HG03442 (cell line): ENCODE results near the gene GRIK1.
"Not testable (repeated sequence)": the region's sequence is repeated elsewhere in the genome, so short reads cannot be mapped to it uniquely, and the experiment has no call there.

Experiments used
- ATAC-seq: cut with Tn5 transposase; IDR thresholded peaks from one replicate; pipeline ENCODE4 v1.9.1; 2021; ENCODE audit warnings: mild to moderate bottlenecking, moderate library complexity; ENCODE audit not compliant: unreplicated experiment

The GRIK1 gene

DNA sequence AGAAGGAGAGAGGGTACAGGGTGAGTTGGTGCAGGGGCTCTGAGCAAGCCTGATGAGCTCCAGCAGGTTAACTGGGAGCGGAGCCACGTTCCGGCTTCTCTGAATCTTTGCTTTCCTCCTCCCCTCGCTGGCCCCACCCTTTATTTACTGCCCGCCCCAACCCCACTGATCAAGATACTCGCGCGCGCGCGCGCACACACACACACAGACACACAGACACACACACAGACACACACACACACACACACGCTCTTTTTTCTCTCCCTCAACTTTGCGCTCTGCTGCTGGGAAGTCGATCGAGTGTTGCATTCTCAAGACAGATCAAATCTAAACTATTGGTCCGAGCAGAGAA, at the start of gene GRIK1:
GRIK1 (minus strand) TSS at position 73 of the 352 bp plus-strand sequence.
- ATAC-seq = no peak

DNA sequence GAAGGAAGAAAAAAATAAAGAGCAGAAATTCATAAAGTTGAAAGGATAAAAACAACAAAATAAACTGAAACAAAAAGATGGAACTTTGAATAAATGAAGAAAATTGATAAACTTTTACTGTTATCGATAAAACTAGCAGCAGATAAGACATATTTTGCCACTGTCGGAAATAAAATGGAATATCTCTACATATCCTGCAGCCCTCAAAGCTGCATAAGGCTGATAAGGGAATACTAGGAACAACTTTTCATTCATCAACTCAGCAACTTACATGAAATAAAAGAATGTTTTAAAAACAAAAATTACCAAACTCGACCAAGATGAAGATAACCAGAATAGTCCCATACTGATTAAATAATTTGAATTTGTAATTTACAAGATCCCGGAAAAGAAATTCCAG, 48.0 kb upstream of the GRIK1 start:
- no peak for ATAC-seq

DNA sequence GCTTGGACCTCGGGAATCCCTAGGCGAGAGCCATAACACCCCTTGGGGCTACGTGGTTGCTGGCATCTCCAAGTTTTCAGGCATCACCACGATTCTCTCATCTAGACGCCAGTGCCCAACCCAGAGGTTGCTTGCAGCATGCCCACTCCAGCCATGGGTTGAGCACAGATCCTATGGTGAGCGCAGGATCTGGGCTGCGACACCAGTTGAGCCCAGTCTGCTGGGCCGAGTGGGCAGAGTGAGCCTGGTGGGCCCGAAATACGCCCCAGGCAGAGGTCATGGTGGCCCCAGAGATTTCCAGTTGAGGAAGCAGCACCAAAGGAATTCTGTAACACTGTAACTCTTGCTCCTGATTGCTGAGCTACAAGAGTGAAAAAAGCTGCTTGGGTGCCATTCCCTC, 46.1 kb upstream of the GRIK1 start:
- no peak for ATAC-seq

DNA sequence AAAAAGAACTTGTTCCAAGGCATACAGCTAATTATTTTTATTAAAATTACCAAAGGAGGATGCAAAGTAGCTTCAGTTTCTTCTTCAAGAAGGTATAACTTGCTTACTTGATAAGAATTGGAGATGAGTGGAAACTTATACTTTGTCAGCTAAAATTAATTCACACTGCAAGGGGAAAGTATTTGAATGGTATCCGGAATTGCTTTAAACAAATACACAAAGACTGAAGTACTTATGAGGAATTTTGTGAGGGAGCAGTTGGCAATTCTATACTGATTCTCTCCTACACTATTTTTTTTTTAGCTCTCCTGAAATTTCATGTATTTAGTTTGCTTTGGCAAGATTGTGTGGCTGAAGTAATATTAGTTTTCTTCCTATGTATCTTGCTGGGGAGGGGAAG, 39.2 kb upstream of the GRIK1 start:
- ATAC-seq = no peak

DNA sequence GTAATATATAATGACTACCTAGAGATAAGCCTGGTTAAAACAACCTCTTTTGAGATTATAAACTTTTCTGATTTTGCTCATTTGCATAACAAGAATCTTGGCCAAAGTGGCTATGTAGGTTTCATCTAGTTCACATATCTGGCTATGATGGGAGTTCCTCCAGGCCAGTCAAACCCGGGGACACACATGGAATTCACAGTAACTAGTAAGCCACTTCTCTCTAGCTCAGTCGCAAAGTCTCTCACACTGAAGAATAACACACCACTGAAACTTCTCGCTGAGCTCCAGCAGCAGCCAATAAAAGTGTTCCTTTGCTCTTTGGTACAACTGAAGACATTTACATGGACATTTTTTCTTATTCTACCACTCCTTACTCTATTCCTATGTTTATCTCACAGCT, 36.0 kb upstream of the GRIK1 start:
- no peak for ATAC-seq

DNA sequence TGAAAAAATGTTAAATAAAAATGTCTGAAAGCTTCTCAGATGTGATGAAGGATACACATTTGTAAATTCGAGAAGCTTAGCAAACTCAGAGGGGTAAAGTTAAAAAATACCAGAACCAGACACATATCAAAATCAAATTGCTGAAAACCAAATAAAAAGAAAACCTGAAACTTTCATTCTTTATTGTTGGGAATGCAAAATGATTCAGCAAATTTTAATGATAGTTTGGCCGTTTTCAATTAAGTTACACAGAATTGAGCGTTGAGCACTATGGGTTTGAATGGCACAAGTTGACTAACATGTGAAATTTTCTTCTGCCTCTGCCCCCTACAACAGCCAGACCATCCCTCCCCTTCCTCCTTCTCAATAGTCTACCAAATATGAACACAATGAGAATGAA, 33.5 kb upstream of the GRIK1 start:
- no peak for ATAC-seq

DNA sequence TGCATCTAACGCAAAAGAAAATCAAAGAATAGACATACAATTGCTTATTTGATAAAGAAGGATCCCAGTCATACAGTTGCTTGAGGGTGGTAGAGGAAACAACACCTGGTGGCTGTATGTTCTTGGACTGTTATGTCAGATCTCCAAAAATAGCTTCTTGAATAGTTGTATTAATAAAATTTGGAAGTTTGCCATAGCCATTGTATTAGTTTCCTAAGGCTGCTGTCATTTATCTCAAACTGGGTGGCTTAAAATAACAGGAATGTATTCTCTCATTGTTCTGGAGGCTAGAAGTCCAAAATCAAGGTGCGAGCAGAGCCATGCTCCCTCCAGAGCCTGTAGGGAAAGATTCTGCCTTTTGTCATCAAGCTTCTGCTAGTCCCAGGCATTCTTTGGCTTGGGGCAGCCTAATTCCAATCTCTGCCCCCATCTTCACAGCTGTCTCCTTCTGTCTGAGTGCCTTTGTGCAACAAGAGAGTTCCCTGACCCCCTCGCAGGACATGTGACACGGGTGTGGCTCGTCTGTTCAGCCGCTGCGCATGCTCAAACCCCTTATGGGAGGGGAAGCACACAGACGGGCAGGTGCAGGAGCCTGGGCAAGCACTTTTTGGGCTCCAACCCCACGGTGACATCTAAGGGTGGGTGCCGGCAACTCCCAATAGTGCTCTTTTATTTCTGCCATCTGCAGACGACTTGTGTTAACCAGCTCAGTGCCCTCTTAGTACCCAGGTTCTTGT, 21.7 kb upstream of the GRIK1 start:
- no peak for ATAC-seq

DNA sequence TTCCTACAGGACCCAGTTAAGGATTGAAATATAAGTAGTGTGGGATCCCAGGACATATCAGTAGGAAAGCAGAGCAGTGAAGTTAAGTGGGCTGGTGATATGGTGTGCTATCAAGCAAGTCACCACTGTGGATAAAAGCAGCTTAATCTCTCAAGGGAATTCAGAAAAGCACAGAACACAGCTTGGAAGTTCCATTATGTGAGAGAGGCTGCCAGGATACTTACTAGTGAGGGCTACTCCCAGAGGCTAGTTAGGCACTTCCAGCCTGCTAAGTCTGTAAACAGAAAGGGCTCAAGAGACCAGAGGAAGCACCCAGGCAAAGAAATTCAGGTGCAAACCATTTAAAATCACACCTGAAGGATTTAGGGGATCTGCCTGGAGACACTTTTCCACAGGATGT, 18.8 kb upstream of the GRIK1 start:
- ATAC-seq = no peak

DNA sequence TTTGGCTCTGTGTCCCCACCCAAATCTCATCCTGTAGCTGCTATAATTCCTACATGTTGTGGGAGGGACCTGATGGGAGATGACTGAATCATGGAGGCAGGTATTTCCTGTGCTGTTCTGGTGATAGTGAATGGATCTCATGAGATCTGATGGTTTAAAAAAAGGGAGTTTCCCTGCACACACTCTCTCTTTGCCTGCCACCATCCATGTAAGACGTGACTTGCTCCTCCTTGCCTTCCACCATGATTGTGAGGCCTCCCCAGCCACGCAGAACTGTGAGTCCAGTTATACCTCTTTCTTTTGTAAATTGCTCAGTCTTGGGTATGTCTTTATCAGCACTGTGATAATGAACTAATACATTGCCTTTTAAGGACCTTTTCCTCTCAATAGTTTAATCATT, 18.2 kb upstream of the GRIK1 start:
- ATAC-seq = not testable (repeated sequence)

DNA sequence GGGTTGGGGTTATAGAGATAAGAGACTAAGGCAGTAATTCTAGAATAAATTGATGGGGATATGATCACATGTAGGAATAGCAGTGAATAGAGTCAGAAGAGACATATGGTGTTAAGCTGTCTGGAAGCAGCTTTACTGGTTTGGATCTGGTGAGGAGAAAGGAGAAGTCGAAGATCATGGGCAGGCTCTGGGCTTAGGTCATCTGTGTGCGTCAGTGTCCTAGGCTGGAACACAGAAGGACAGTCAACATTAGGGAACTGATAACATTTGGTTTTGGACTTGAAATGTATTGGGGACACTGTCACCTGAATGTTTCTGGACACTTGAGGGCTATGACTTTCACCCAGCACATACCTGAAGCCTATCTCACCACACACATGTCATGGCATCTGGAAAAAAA, 13.9 kb upstream of the GRIK1 start:
- no peak for ATAC-seq

DNA sequence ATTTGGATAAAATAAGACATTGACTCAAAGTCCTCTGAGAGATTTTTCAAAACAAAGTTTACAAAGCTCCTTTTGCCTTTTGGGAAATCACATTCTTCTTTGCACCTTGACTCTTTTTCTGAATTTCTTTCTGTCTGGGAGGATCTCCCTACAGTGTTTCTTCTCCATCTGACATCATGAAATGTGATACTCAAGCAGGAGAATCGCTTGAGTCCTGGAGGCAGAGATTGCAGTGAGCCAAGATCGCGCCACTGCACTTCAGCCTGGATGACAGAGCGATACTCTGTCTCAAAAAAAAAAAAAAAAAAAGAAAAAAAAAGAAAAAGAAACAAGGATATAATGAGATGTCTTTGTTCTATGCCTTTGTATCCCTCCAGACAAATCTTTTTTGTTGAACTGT, 13.3 kb upstream of the GRIK1 start:
- ATAC-seq = no peak

DNA sequence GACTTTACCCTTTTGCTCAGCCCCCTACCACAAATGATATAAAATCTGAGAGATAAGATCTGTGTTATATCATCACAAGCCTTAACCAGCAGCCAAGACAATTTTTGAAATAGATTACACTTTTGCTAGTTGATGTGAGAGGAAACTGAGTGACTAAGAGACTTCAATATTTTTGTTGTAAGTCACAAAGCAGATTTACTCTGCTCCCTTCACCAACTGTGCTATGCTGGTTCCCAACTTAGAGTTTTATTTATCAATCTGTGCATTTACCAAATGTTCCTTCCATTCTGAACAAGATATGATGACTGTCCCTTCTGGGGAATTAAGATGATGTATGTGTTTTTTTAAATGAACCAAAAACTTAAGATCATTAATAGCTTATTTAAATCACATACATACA, 12.1 kb upstream of the GRIK1 start:
- ATAC-seq = no peak

DNA sequence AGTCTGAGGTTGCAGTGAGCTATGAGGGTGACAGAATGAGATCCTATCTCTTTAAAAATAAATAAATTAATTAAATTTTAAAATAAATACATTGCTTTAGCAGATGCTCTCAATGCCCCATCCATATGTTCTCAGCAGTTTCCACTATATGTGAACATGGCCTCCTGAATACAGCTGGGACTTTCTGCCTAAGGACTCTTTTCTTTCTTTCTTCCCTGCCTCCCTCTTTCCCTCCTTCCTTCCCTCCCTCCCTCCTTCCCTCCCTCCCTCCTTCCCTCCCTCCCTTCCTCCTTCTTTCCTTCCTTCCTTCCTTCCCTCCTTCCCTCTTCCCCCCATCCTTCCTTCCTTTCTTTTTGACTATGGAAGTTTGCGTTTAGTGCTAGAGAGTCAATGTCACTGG, 10.2 kb upstream of the GRIK1 start:
- no peak for ATAC-seq

DNA sequence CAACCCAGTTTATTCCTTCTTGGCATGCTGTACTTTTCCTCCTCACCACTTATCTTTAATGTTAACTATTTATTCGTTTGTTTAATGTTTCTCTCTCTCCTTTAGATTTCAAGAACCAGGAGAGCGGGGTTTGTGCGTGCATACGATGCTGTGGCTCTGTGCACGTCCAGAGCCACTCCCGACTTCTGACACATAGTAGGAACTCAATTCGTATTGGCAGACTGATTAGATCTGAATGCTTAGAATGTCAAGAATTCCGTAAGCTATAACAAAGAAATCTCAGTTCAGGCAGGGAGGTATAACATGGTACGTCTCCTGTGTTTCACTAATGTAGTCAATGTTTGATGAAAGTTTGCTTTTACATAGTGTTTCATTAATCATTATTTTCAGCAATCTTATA, 7.3 kb upstream of the GRIK1 start:
- no peak for ATAC-seq

DNA sequence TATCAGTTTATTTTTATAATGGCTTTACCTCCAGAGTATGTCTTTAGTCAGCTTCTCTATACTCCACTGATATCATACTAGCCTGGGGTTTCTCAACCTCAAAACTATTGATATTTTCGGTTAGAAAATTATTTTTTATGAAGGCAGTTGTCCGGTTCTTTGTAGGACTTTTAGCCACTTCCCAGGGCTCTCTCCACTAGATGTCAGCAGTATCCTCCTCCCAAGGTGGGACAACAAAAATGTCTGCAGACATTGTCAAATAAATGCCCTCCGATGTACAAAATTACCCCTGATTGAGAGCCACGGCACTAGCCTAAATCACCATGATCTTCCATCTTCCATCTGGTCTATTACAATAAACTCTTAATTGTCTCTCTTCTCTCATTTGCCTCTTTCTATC, 4.1 kb upstream of the GRIK1 start:
- ATAC-seq = no peak

DNA sequence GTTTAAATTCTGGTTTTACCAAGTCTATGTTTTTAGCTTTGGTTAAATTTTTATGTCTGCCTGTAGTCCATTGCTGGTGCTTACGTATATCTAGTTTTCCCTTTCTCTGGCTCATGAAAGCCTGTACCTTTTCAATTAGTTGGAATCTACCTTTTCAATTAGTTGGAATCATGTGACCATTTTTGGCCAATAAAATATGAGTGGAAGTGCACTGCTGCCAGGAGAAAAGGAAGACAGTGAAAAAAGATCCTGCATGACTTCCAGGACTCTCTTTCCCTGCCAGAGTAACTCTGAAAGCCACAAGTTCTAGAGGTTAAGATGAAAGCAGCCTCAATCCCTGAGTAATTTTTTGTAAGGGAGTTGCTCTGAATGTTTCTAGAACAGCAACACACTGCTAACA, 2.2 kb upstream of the GRIK1 start:
- no peak for ATAC-seq

DNA sequence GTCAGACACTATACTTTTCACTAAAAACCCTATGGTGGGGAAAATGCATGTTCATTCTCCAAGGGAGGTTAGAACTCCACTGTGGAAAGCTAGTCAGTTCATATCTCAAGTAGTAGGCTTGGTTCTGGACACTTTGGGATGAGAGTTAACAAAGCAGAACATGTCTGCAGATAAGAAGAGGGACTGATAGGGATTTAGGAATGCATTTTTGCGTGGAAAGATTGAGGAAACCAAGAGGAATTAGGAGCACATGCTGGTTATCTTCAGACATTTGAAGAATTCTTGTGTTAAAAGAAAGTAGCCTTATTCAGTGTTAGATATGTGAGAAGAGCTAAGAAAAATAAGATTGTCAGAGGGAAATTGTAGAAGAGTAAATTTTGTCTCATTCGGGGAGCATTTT, 1.2 kb upstream of the GRIK1 start:
- no peak for ATAC-seq

DNA sequence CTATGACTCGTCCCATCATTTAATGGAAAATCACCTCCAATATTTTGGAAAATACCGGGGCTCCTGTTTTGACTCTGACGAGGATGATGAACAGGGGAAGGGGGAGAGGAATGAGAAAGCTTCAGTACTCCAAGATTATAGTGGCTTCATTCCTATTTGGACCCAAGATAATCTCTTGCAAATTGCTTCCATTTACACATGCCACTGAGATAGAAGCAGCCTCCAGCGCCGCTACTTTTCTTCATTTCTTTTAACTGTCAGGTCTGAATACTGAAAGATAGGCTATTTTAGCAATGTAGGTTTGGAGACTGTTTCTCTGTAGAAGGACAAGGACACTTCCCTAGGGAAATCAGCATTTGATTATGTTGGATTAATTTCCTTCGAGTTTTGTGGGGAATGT, 565 bp upstream of the GRIK1 start:
- ATAC-seq = no peak

DNA sequence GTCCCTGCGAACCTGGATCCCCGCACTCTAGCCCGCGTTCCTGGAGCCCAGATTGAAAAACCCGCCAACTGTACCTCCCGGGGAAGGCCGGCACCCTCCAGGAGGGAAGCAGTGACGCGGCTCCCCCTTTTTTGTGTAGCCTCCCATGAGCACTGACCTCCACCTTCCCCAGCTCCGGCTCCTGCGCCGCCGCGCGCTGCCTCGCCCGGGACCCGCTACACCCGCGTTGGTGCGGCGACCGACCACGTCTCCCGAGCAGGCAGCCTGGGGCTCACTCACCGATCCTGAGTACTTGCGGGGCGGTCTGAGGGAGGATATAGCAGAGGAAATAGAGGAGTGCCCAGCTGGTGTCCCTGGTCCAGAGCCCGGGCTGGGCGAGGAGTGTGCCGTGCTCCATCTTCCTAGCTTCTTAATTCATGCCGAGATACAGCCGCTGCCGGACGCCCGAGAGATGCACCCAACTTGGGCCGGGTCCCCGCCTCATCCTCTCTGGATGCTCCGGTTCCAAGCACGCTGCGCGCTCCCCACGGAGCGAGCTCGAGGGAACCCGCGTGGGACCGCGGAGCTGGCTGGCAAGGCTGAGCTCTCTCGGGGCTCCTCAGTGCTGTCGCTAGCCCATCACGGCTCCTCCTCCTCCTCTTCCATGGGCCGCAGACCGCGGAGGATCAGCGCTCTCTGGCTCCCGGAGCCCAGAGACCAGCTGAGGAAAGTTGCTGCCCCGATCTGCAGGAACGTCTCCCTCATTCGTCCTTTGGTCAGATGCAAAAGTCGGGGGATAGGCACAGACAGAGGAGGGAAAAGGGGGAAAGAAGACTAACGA, 482 bp downstream of the GRIK1 start:
- no peak for ATAC-seq

DNA sequence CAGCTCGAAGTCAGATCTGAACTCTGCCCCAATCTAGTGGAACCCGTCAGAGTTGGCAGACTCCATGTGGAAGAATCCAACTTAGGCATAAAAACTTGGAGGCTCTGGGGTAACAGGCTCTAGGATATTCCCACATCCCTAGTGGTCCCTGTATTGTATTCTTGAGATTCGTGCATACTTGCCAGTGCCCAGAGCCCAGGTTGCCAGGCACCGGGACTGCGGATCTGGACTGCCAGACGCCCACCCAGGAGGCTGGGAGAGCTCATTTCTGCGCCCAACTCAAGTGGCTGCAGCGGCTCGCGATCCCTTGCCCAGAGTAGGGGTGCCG, 1.1 kb downstream of the GRIK1 start:
- no peak for ATAC-seq

DNA sequence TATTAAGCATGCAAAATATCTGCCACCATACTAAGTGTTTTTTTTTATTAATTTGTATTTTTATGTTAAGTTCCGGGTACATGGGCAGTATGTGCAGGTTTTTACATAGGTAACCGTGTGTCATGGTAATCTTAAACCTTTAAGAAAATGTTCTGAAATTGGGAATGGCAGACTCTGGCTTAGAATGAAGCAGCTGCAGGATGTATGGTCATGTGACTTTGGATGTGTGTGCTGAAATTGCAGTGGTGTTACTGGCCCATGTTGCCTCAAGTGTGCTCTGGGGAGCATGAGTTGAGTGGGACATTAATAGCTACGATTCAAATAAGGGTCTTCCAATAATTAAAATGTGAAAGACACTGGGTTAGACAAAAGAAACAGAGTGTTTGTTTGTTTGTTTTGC, 6.7 kb downstream of the GRIK1 start:
- ATAC-seq = no peak

DNA sequence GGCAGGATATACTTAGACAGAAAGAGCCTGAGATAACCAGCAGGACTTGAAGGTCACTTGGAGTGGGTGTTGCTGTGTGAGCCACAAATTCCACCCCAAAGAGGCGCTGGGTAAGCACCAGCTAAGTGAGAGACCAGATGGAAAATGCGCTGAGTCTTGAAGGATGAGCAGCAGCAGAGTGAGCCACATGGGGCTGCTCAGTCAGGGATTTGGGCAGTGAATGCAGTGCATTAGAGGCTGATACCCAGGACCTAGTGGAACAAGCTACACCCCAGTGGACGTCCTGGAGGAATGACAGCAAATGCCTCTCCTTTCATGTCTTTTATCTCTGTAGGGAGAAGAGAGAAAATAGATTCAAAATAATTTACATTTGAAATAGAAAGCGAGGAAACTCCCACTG, 11.3 kb downstream of the GRIK1 start:
- ATAC-seq = no peak

DNA sequence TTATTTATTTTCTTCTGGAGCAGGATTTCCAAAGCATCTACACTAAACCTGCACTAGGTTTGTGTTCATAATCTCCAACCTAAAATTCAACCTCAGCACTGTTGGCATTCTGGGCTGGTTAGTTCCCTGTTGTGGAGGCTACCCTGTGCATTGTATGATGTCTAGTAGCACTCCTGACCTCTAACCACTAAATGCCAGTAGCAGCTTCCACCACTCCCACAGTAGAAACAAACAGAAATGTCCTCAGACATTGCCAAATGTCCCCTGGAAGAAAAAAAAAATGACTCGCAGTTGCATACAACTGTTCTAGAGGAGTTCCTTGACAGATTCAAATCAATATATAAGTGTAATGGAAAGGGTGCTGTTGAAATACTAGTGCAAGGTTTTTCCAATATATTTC, 18.9 kb downstream of the GRIK1 start:
- no peak for ATAC-seq
